Measurements from ENCODE around the gene NINJ2.

NINJ2 gene

DNA sequence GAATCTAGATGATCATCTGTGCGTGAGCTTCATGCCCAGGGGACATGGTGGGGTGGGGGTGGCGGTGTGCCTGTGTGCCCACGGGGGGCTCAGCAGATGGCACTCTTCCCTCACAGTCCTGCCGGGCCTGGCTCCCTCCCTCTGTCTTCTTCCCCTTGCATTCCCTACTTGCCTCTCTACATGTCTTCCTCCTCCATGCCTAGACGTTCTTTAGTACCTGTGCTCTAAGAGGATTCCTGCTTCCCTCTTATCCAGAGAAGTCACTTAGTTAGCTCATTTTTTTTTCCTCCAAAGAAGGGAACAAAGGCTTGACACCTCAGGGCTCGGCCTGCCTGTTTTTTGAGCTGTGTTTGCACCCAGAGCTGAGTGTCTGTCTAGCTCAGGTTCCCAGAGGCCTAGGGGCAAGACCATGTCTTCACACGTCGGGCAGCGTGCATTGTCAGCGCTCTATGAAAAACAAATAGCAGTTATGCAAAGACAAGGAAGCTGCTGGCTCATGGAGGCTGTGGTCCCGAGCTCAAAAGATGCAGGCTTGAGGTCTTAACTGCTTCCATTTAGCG lies 48.8 kb downstream of the NINJ2 start:
- DNase-seq (ENCODE audit: low spot score), result no peak

DNA sequence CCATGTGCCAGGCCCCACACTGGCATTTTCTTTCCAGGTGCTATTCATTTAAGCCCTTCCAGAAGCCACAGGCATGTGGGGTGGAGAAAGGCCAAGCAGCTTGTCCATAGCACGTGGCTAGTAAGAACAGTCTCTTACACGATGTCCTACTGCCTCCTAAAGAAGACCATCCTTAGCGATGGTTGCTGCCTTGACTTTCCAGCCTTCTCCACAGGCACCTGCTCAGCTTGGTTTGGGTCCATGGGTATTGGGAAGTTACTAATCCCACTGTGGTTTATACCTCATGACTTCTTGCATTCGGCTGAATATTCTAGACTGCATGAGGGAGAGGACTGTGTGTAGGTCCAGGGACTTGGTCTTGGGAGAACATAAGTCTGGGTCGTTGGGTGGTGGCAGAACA lies 49.2 kb downstream of the NINJ2 start:
- DNase-seq (ENCODE audit: low spot score), result no peak

DNA sequence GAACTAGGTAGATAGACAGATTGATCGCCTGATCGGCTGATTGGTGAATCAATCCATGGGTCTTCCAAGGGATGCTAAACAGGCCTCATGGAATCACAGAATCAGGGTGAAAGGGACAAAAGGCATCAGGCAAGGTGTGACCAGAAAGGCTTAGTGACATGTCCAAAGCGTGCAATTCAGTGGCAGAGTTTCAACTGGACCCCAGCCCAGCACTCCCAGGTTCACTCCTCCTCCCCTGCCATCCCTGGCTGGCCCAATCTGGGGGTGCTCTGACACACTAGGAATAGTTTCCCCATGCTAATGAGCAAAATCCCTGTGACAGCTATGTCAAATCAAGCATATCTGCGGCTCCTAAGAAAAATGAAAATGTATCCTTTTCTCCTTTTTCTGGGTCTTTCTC lies 50.4 kb downstream of the NINJ2 start:
- DNase-seq (ENCODE audit: low spot score), result no peak

DNA sequence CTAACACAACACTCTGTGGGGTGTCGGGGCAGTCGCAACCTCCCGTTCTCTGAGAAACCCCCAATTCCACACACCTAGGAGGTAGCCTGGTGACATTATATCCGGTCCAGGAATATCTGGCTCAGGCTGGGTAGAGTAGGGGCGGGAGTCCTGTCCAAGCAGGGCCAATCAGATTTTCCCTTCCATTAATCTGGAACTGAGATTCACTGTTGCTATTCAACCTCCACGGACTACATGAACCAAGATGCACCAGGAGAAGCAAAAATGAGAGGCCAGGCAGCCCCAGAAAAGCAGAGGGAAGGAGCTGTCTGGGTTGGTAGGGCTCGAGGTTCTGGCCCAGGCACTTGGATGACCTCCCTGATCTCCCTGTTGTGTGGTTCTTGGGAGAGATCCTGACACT lies 51.0 kb downstream of the NINJ2 start:
- DNase-seq (ENCODE audit: low spot score), result no peak

DNA sequence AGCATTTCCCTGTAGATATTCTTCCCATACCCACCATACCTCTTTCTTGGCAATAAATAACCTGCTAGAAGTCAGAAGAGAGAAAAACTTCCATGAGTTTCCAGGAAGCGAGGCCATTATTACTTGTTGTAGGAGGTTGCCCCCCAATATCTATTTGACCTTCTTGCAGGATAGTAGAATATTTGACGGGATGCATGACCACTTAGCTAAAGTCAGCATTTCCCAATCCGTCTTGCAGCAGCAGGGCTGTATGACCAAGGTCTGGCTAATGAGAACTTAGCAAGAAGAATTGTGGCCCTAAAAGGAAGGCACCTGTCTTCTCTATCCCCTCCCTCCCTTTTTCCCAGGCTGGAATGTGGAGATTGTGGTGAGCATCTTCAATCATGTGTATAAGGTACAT lies 51.5 kb downstream of the NINJ2 start:
- no peak for DNase-seq (ENCODE audit: low spot score)

DNA sequence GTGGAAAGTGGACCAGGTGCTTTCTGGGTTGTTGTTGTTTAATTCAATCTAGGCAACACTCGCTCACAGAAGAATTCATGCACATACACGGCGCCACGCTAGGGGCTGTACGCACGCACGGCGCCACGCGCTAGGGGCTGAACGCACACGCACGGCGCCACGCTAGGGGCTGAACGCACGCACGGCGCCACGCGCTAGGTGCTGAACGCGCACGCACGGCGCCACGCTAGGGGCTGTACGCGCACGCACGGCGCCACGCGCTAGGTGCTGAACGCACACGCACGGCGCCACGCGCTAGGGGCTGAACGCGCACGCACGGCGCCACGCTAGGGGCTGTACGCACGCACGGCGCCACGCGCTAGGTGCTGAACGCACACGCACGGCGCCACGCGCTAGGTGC lies 54.3 kb downstream of the NINJ2 start:
- no peak for DNase-seq (ENCODE audit: low spot score)

DNA sequence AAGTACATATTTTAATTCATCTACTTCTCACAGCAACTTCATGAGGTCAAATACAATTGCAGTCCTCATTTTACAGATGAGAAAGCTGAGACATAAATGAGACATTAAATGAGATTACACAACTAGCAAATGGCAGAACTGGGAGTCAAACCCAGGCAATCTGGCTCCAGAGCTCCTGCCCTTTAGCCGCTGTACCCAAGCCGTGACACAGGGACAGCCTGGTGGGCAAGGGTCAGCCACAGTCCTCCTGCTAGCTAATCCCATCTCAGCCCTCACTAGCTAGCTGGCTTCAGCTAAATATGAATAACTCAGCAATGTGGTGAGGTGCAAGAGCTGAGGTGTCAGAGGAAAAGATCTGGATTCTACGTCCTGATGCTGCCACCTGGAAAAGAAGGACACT lies 54.8 kb downstream of the NINJ2 start:
- no peak for DNase-seq (ENCODE audit: low spot score)

DNA sequence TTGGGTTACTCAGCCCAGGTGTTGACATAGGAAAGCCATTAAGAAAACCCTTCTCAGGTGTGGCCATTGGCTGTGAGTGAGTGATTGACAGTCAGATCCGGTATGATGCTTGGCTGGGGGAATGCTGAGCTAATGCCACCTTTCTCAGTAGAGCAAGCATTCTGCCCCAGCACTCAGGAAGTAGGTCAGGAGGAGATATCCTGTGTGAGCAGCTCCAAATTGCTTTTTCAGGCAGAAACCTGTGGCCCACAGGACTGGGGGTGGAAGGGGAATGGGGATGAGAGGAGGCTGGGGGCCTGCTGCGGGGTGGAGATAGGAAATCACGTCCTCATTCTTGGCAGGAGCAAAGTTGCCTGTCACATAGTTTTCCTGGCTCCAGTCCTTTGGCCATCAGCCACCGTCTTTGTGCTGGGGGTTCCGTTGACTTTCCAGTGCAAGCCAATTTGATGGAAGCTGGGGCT lies 55.7 kb downstream of the NINJ2 start:
- no peak for DNase-seq (ENCODE audit: low spot score)

DNA sequence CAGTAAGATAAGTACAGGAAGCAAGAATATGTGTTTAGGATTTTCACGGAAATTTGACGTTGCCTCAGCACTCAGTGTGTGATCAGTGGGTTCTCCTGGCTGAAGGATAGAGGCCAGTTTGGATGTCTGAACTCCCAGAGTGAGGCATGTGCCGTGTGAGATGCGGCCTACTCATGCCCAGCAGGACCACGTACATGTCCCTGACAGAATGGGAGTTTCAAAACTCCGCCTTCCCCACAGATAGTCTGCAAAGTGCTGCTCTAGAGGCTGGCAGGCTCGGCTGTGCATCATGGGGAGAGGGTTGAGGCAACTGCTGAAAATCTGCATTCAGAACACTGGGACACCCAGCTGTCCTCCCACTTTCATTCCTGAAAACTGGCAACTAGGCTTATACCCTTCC lies 58.3 kb downstream of the NINJ2 start:
- DNase-seq (ENCODE audit: low spot score), result no peak

DNA sequence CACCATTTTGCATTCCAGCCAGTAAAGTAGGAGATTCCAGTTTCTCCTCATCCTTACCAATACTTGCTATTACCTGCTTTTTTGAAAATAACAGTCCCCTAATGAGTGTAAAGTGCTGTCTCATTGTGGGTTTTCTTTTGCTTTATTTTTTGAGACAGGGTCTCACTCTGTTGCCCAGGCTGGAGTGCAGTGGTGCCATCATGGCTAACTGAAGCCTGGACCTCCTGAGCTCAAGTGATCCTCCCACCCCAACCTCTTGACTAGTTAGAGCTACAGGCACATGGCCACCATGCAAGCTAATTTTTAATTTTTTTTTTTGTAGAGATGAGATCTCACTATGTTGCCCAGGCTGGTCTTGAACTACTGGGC lies 60.6 kb downstream of the NINJ2 start:
- DNase-seq (ENCODE audit: low spot score), result no peak

DNA sequence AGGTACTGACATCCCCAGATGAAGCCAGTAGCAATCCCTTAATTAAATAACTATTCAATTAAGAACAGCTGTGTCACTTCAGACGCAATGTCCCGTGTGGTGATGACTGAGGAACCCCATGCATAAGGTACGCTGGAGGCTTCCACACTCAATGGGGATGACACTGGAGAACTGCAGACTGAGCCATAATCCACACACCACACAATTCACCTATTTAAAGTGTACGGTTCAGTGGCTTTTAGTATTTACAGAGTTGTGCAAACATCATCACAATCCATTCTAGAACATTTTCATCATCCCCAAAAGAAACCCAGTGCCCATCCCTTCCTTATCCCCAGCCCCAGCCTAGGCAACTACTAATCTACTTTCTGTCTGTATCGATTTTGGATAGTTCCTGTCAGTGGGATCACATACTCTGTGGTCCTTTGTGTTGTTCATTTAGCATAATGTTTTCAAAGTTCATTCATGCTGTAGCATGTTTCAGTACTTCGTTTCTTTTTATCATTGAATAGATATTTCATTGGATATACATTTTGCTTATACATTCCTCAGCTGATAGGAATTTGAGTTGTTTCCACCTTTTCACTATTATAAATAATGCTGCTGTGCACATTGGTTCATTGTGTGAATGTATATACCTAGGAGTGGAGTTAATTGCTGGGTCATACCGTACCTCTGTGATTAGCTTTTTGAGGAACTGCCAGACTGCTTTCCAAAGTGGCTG lies 61.1 kb downstream of the NINJ2 start:
- no peak for DNase-seq (ENCODE audit: low spot score)

DNA sequence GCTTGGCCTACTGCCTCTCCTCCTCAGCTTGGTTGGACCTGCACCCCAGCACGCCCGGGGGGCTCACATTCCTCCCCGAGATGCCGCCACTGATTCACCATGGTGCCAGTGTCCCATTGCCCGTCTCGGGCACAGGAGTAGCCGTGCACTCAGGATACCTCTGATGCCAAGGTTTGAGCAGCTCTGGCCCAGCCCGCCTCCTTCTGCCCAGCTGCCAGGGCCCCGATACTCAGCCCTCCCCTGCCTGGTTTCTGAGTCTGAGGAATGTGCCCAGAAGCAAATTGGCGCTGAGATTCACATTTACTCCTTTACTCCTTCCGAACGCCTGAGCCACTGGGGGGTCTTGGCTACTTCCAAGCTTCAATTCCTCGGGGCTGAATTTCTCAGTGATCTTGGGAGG lies 63.5 kb downstream of the NINJ2 start:
- DNase-seq (ENCODE audit: low spot score), result no peak

DNA sequence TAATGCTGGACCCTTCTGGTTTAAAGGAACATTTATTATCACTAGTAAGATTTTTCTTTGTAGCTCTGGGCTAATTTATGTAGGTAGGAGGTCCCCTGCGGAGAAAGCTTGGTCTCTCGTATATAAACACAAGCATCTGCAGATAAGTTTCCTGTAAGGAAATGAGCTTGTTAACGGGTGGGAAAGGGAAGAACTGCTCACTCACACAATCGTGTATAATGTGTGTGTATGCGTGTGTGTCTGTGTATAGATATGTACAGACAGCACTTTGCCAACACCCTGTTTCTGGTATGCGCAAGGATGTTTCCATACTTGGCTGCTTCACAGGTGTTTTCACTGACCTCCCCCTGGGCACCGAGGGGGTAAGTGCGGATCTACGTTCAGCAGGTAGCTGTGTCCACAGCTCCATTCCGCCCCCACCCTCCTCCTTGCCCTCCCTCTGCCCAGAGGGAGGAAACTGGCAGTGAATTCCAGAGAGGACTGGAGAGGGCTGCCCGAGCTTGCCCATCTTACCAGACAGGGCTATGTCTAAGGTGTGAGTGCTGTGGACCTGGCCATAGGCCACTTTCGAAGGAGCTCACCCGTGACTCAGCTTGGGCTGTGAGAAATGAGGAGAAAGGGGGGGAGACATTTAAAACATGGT lies 65.2 kb downstream of the NINJ2 start:
- no peak for DNase-seq (ENCODE audit: low spot score)

DNA sequence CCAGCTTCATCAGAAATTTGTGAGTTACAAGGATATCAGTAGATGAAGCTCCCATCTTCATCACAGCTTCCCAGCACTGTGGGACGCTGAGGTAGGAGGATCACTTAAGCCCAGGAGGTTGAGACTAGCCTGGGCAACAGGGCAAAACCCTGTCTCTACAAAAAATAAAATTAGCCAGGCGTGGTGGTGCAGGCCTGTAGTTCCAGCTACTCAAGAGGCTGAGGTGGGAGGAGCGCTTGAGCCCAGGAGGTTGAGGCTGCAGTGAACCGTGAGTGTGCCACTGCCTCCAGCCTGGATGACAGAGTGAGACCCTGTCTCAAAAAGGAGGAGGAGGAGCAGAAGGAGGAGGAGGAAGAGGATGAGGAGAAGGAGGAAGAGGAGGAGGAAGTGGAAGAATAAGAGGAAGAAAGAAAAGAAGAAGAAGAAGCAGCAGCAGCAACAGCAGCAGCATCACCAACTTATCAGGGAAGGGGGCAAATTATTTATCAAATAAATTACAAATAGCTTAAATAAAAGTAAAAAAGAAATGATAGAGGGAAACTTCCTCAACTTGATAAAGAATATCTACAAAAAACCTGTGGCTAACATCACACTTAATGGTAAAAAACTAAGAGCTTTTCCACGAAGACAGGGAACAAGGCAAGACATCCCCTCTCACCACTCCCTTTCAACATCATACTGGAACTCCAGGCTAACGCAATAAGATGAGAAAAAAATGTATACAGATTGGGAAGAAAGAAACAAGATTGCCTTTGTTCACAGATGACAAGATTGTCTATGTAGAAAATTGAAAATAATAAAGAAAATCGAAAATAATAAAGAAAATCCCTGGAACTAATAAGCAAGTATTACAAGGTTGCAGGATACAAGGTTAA lies 69.6 kb downstream of the NINJ2 start:
- DNase-seq (ENCODE audit: low spot score), result no peak

DNA sequence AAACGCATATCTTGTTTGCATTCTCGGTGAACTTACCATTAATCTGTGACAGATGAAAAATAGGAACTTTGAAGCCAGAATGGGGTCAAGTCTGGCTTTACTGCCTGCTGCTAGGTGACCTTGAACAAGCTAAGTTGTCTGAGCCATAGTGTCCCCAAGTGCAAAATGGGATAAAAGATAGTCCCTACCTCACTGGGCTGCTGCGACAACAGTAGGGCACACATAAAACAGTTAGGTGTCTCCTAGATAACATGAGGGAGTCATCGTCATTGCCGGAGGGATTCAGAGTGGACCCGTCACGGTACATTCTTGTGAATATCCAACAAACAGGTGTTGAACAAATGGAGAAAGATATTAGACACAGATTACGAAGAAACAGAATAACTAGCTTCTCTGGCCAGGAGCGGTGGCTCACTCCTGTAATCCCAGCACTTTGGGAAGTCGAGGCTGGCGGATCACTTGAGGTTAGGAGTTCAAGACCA lies 71.2 kb downstream of the NINJ2 start:
- no peak for DNase-seq (ENCODE audit: low spot score)

DNA sequence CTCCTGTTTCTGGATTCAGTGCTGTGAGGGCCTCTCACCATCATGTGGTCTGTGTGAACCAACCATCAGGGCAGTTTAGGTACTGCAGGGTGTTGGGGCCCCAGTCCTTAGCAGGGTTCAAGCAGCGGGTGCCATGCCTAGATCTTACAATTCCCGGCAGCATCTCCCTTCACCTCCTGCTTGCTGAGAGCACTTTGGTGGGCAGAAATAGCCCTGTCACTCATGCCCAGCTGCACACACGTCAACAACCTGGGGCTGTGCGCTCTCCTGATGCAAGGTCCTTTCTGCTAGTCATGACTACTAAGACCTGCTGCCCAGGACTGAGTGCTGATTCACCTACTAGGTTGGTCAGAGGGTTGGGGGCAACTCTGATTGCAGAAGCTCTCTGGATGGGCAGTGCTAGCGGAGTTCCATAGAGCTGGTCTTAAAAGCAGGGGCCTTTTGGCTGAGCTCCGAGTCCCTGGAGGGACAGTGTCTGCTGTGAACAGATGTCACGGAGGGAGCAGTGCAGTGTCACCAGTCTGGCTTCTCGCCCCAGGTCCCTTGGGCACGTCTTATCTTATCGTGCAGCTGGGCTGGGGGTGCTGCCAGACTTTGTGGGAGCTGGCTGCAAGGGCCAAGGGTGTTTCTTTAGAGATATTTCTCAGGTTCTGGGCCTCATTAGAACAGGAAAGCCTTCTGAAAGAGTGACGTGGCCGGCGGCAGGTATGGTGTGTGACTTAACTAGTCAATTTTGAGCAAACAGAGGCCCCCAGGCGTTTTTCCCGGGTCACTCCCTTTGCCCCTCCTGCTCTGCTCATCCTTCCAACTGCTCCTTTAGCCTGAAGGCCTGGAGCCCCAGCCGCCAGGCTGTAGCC lies 71.8 kb downstream of the NINJ2 start:
- DNase-seq (ENCODE audit: low spot score), result no peak

DNA sequence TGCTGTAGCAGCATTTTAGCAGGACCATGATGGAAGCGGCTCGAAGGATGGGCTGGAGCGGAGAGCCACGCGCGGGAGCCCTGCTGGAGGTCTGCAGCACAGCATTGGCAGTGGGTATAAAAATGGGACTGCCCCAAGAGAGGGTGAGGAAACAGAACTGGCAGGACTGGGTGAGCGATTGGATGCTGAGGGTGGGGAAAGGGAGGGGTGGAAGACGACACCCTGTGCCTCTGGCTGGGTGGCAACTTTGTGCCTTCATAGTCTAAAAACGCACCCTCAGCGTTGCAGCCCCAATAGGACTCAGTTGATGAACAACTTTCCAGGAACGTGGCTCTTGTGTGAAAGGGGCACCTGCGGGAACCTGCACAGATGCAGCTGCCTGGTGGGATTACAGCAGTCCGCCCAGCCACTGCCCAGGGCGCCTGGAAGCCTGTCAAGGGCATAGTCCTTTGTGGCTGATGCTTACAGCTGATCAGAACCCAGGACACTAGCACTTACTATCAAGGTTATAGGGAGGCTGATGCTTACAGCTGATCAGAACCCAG lies 73.0 kb downstream of the NINJ2 start:
- DNase-seq (ENCODE audit: low spot score), result no peak

DNA sequence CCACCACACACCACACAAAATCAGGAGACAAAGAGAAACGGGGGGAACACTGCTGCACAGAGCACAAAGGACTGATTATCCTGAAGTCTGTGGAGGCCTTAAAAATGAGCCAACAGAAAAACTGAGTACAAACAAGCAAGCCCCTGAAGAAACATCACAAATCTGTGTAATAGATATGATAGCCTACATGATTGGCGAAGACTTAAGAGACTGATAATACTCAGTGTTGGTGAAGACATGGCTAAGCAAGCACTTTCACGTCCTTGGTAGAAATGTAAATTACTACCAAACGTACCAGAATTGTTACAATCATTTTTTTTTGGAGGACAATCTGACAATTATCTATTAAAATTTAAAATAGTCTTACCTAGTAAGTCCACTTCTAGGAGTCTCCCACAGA lies 74.6 kb downstream of the NINJ2 start:
- no peak for DNase-seq (ENCODE audit: low spot score)

DNA sequence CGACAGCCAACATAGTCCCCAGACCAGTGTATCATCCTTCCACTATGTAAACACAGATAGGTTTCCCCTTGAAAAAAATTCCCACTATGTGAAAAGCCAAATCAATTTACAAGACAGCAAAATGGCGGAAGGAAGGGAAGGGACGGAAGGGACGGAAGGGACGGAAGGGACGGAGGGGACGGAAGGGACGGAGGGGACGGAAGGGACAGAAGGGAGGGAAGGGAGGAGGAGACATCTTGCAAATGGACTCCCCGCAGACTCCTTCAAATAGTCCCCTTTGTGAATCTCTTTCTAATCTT lies 75.3 kb downstream of the NINJ2 start:
- no peak for DNase-seq (ENCODE audit: low spot score)

DNA sequence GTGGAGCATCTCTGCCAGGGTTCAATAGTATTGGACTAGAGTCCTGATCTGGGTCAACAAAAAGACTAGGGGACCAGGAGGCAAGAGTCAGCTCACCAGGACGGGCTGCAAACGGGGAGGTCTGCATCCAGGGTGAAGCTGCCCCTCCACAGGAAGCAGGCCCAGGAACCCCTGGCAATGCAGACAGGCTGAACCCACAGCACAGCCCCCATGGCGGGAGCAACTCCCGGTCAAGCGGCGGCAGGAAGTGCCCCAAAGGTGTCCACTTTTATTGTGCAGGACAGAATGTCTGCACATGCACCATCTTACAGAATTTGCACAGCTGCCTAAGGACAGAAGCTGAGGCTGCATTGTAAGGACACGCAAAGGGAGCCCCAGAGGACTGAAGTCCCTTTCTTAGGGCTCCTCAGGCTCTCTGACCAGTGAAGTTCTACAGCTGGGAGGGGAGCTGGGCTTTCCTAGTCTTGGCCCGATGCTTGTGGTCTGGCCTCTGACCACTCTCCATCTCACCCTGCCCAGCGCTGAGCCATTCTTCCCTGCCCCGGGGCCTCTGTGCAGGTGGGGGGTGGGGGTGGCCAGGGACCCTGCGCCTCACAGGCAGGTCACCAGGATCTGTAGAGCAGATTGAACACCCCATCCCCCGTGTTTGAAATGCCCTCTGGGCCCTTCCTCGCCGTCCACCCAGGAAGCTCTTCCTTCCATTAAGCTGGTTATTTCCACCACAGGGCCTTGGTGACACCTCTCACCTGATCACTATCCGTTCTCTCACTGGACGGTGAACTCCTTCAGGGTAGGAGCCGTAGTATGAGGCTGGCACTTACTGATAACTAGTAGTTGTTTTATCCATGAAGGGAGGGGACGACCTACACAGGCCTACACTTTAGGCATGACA lies 75.9 kb downstream of the NINJ2 start:
- no peak for DNase-seq (ENCODE audit: low spot score)
